HG03469 (cell line): Measurements from ENCODE around the gene SSC5D.
A peak's percentile ranks its signal among the peaks of the same experiment; 100 is the strongest.

Experiments used
- ATAC-seq: cut with Tn5 transposase; IDR thresholded peaks from one replicate; pipeline ENCODE4 v1.9.1; 2021; ENCODE audit warnings: mild to moderate bottlenecking, moderate library complexity, moderate number of reproducible peaks; ENCODE audit not compliant: unreplicated experiment

Gene SSC5D

DNA sequence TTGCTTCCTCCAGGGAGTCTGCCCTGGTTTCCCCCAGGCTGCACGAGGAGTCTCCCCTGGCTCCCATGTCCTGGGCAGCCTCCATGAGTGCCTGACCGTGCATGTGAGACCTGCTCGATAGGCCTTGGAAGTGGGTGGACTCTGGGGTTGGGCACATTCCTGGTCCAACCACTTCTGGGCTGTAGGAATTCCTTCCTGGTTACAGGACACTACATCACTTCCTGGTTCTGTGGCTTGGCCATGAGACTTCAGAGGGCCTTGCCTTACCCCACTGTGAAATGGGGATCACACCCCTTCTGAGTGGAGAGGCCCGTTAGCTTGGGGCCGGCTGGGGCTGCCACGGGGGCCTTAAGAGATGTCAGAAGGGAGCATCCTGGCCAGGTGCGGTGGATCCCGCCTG lies 15.8 kb upstream of the SSC5D start:
- no peak for ATAC-seq

DNA sequence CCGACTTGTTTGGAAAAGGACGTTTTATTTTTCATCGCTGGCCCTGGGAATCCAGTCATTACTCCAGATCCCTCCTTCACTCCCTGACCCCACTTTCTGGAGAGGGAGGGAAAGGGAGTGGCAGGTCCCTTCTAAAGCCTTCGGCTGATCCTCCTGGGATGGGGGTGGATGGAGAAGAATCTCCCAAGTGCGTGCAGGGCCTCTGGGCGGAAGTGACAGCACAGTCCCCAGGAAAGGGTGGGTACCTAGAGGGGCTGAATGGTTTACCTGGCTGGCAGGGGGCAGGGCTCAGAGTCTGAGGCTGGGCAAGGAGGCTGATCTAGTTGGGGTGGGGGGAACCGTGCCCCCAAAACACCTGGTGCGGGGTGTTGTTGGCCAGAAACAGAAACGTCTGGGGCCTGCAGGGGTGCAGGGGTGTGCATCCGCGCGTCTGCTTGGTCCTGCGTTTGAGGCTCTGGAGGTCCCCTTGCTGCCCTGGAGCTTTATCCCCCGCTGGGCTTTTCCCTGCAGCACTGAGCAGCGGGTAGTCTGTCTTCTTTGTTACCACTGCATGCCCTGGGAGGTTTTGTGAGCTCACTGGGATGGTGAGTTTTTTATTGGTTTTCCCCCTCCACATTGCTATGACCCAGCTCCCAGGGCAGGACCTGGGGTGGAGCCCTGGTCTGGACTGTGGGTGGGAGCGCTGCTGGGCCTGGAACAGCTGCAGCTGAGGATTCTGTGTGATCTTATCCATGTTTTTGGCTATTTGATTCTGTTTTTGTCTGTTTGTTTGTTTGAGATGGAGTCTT lies 14.8 kb upstream of the SSC5D start:
- ATAC-seq = no peak

DNA sequence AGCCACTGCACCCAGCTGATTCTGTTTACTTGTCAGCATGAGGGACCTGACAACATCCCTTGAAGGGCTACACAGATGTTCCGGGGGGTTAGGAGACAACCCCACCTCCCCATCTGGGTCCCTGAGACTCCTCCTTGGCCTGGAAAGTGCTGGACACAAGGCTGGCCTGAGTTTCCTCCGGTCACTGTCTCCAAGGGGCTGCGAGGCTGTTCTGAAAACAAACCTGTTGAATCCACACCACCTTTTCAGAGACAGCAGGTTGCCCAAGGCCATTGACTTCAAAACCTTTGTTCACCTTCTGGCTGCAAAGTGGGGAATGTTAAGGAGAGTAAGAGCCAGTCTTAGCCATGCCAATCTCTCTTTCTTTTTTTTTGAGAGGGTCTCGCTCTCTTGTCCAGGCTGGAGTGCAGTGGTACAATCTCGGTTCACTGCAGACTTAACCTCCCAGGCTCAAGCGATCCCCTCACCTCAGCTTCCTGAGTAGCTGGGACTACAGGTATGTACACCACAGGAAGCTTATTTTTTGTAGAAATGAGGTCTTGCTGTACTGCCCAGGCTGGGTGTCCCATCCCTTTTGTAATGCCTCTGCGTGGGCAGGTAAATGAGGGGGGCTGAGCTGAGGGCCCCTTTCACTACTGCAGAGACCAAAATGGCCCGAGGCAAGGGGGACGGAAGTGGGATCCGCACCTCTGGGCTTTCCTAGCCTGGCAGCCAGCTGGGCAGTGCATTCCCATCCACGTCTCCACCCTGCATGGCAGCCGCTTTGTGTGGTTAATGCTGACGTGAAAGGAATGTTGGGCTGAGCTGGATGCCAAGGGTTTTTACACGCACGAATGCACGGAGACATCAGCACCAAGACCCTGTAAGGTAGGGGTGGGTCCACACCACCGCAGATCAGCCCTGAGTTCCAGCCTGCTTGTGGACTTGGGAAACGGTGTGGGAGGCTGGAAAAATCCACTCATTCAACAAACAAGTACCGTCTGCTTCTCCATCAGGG lies 13.7 kb upstream of the SSC5D start:
- no peak for ATAC-seq

DNA sequence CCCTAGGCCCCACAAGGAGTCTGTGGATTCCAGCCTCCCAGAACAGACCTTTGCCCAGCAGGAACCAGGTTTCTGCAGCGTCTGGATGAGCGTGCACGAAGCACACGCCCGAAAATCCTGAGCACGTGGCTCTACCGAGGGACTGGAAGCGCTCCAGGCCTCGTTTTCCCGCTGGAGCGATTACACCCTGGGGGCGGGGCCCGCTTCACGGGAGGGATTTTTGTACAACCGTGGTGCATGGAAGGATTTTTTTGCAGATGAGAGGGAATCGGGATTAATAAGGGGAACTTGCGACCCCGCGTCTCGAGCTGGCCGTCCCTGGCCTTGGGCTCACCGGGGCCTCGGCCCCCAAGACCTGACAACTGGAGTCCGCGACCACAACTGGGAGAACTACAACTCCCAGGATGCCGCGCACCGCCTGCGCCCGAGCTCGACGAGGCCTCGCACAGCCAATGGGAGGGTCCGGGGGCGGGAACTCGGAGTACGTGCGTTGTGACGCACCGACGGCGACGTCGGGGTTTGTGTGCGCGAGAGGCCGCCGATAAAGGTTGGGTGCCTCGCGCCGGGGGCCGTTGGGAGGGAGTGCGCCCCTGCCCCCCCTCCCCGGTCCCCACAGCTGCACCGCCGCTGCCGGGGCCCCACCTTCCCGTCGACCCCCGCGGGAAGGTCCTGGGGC lies 12.0 kb upstream of the SSC5D start, which contains the start of gene ZNF628:
TSS of gene ZNF628 (plus strand) at position 518 of the 676 bp plus-strand sequence. CDS start 3,294 bp downstream, outside the sequence.
- ATAC-seq = peak; percentile 82

DNA sequence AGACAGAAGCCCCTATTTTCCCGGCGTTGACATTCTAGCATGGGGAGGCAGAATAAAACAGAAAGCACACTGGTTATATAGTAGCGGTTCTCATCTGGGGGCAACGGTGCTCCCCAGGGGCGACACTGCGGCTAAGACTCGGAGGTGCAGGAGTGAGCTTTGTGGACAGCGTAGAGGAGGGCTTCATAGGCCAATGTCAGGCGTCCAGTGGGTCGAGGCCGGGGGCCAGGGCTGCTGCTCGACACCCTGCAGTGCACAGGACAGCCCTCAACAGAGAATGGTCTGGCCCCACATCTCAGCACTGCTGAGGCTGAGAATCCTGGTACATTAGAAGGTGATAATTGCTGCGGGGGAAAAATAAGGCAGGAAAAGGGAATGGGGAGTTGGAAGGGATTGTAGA lies 10.3 kb upstream of the SSC5D start:
- no peak for ATAC-seq

DNA sequence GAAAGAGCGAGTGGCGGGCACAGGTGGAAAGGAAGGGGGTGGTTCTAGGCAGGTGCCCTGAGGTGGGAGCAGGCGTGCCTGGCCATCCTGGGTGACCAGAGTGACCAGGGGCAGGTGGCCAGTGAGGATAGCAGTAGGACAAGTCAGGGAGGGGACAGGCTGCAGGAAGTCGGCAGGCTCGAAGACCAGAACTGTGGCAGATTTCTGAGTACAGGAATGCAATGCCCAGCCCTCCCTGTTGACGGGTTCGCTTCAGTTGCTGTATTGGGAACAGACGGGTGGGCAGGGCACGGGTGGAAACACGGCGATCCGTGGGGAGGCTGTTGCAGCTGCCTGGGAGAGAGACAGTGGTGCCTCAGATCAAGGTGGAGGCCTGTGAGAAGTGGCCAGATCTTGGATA lies 9.9 kb upstream of the SSC5D start:
- no peak for ATAC-seq

DNA sequence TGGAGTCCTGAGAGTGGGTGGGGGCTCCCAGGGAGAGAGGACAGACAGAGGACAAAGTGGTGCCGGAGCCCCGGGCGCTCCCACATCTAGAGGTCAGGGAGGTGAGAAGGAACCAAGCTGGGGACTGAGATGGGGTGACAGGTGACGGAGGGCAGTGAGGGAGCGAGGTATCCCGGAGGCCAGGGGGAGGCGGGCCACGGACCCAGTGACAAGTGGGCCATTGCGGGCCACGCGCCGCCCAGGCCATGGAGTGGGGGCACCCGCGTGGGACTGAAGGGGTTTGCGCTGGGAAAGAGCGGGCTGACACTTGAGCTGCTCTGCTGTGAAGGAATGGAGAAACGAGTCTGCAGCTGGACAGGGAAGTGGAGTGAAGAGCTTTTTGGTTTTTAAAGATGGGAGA lies 9.2 kb upstream of the SSC5D start:
- ATAC-seq = no peak

DNA sequence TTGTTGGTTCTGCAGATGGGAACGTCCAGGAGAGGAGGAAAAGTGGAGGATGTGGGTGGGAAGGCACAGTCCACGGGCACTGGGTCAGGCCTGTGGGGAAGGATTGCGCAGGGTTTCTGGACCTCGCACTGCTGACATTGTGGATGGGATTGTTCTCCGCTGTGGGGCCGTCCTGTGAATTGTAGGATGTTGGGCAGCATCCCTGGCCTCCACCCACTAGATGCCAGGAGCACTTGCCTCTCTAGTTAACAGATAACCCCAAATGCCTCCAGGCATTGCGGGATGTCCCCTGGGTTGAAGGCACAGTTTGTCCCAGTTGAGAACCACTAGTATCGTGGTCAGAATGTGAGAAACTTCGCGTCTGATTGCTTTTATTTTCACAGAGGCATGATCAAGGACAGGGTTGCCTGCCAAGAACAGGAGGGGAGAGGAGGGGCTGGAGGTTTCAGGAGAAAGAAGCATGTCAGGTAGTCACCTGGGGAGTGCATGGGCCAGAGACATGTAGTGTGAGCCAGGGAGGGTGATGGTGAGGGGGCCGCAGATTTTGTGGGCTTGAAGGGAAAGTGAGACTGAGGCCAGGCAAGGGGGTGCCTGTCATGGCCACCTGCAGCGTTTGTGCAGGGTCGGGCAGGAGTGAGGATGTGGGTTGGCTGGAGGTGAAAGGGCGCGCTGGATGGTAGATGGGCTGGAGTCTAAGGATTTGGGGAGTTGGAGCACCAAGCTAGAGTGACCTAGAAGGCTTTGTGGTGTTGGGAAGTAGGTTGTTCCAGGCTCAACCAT lies 8.6 kb upstream of the SSC5D start:
- no peak for ATAC-seq

DNA sequence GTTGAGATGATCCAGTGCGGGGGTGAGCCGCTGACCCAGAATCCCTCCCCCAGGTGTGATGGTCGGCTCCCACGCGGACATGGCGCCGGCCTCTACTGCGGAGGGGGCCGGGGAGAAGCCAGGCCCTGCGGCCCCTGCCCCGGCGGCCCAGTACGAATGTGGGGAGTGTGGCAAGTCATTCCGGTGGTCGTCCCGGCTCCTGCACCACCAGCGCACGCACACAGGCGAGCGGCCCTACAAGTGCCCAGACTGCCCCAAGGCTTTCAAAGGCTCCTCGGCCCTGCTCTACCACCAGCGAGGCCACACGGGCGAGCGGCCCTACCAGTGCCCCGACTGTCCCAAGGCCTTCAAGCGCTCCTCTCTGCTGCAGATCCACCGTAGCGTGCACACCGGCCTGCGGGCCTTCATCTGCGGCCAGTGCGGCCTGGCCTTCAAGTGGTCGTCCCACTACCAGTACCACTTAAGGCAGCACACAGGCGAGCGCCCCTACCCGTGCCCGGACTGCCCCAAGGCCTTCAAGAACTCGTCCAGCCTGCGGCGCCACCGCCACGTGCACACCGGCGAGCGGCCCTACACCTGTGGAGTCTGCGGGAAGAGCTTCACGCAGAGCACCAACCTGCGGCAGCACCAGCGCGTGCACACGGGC lies 7.0 kb upstream of the SSC5D start:
- no peak for ATAC-seq

DNA sequence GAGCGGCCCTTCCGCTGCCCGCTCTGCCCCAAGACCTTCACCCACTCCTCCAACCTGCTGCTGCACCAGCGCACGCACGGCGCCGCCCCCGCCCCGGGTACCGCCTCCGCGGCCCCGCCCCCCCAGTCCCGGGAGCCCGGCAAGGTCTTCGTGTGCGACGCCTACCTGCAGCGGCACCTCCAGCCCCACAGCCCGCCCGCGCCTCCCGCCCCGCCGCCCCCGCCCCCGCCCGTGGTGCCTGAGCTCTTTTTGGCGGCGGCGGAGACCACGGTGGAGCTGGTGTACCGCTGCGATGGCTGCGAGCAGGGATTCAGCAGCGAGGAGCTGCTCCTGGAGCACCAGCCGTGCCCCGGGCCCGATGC lies 6.5 kb upstream of the SSC5D start:
- ATAC-seq = no peak

DNA sequence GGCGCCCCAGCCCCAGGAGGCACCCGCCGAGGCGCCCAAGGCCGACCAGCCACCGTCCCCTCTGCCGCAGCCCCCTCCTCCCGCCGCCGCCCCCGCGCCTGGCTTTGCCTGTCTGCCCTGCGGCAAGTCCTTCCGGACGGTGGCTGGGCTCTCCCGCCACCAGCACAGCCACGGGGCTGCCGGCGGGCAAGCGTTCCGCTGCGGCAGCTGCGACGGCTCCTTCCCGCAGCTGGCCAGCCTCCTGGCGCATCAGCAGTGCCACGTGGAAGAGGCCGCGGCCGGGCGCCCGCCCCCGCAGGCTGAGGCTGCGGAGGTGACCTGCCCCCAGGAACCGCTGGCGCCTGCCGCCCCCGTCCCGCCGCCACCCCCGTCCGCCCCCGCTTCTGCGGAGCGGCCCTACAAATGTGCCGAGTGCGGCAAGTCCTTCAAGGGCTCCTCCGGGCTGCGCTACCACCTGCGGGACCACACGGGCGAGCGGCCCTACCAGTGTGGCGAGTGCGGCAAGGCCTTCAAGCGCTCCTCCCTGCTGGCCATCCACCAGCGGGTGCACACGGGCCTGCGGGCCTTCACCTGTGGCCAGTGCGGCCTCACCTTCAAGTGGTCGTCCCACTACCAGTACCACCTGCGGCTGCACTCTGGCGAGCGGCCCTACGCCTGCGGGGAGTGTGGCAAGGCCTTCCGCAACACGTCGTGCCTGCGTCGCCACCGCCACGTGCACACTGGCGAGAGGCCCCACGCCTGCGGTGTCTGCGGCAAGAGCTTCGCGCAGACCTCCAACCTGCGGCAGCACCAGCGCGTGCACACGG lies 5.9 kb upstream of the SSC5D start:
- ATAC-seq = no peak

DNA sequence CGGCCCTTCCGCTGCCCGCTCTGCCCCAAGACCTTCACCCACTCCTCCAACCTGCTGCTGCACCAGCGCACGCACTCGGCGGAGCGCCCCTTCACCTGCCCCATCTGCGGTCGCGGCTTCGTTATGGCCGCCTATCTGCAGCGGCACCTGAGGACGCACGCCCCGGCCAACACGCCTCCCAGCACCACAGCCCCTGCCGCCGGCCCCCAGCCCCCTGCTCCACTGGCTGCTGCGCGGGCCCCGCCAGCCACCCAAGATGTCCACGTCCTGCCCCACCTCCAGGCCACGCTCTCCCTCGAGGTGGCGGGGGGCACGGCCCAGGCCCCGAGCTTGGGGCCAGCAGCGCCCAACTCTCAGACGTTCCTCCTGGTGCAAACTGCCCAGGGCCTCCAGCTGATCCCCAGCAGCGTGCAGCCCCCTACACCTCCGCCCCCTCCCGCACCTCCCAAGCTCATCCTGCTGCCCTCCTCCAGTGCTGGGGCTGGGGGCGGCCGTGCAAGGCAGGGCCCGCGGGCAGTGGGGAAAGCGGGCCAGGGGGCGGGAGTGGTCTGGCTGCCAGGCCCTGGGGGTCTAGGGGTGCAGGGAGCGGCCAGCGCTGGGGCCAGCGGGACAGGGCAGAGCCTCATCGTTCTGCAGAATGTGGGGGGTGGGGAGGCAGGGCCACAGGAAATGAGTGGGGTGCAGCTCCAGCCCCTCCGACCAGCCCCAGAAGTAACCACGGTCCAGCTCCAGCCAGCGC lies 5.1 kb upstream of the SSC5D start:
- no peak for ATAC-seq

DNA sequence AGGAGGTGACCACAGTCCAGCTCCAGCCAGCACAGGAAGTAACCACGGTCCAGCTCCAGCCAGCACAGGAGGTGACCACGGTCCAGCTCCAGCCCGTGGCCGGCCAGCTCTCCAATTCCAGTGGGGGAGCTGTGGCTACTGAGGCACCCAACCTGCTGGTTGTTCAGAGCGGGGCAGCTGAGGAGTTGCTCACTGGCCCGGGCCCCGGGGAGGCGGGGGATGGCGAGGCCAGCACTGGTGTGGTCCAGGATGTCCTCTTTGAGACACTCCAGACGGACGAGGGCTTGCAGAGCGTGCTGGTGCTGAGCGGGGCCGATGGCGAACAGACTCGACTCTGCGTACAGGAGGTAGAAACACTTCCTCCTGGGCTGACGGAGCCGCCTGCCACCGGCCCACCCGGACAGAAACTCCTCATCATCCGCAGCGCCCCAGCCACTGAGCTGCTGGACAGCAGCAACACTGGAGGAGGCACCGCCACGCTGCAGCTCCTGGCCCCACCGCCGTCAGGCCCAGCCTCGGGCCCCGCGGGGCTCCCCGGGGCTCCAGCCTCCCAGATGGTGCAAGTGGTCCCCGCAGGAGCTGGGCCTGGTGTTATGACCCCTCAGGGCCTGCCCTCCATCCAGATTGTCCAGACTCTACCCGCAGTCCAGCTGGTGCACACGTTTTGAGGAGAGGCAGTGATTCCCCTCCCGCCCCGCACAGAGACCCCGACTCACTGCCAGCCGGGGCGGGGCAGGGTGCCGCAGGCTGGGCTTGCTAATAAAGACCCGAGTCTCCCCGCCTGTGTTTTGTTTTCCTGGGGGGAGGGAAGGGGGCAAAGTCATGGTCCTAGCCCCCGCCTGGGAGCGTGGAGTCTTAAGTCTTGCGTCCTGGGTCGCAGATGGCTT lies 4.3 kb upstream of the SSC5D start:
- ATAC-seq = no peak

DNA sequence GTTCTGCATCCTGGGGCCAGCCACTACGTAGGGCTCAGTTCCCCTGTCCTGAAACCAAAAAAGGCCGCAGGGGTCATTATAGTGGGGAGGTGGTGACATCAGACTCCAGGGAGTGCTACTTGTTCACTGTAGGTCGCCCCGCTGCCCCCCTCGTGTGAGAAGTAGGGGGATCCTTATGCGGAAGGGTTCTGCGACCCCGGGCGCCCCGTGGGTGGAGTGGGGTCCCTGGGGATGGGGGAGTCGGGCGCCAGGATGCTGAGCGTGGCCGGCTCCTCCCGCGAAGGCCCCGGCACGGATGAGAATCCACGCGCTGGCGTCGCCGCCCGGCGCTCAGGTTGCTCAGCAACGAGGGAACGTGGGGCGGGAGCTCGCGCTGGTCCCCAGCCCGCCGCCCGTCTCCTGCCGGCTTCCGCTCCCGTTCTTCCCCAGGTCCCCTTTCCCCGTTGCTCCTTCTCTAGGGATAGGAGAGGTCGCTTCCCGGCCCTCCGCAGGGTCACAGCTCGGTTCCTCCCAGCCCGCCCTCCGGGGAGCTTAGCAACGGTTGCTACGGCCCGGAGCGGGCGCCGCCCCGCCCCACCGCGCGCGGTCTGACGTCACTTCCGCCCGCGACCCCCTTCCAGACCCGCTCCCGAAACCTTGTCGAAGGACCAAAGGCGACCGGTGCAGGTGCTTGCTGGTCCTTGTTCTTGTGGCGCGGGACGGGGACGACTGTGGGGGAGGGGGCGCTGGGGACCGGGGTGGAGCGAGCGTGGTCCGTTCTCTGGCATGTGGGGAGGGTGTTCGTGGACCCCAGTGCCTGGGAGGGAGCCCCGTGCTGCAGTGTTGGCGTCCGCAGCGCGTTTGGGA lies 3.4 kb upstream of the SSC5D start, which contains the start of gene NAT14:
TSS of gene NAT14 (plus strand) at position 596 of the 846 bp plus-strand sequence. CDS start 521 bp downstream, outside the sequence.
- ATAC-seq = no peak

DNA sequence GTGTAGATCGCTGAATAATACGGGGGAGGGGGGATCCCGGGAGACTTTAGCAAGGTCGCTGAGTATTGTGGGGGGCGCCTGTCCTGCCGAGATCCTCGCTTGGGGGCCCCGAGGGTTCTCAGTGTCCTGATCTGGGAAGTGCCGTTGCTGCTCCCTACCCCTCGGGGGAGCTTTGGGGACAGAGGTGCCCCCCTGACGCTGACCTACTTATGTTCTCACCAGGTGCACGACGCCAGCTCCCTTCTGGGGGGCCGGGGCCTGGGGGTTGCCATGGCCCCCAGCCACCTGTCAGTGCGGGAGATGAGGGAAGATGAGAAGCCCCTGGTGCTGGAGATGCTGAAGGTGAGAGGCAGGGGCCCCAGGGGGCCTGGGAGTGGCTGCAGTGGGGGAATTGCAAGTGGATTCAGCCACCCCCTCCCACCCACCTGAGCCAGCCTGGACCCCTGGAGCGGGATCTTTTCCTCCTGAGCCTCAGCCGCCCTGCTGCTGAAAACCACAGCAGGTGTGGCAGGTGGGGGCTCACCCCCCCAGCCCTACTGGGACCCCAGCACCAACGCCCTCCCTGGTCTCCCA lies 2.7 kb upstream of the SSC5D start:
- no peak for ATAC-seq
